GM12801 (cell line): ENCODE measurements around the gene DEFB112.

Experiments
- CTCF ChIP-seq: IDR thresholded peaks from one replicate; pipeline ENCODE4 v1.5.1; 2011; ENCODE audit warnings: control low read depth; ENCODE audit not compliant: insufficient read length; ENCODE audit errors: extremely low read depth

The DEFB112 gene

GRCh38 chr6:50056242-50056641, 6.5 kb upstream of the DEFB112 start:
- TF ChIP-seq CTCF, result no peak

GRCh38 chr6:50047026-50047425, 2.7 kb downstream of the DEFB112 start:
- TF ChIP-seq CTCF, result no peak

GRCh38 chr6:50030777-50031562, 18.8 kb downstream of the DEFB112 start:
- TF ChIP-seq CTCF, result no peak

- no peak for TF ChIP-seq CTCF
Observed at GRCh38 chr6:50030350-50030749, 19.4 kb downstream of the DEFB112 start.

GRCh38 chr6:50025258-50025657, 24.5 kb downstream of the DEFB112 start:
- no peak for TF ChIP-seq CTCF

- no peak for TF ChIP-seq CTCF
Observed at GRCh38 chr6:50021894-50022293, 27.8 kb downstream of the DEFB112 start, which contains the start of gene DEFB110. DEFB110 (minus strand) TSS chr6:50021994; CDS start chr6:50021935, 59 bp downstream.

GRCh38 chr6:50007819-50008218, 41.9 kb downstream of the DEFB112 start:
- TF ChIP-seq CTCF, result no peak
